GM19193 (cell line): Measurements from ENCODE around the gene YTHDF1.

Source experiments
- POLR2A ChIP-seq: IDR thresholded peaks from 4 replicates; pipeline ENCODE4 v1.6.1; 2011; ENCODE audit not compliant: insufficient read depth, insufficient read length; ENCODE audit errors: extremely low read depth

The YTHDF1 gene

GRCh38 chr20:63158352-63158751 is 57.6 kb downstream of the YTHDF1 start:
- no peak for TF ChIP-seq POLR2A

- TF ChIP-seq POLR2A: no peak
These were observed 59.7 kb downstream of the YTHDF1 start for GRCh38 chr20:63156221-63156671.

GRCh38 chr20:63155266-63156165 is 60.4 kb downstream of the YTHDF1 start:
- no peak for TF ChIP-seq POLR2A

GRCh38 chr20:63154395-63154794 is 61.5 kb downstream of the YTHDF1 start:
- TF ChIP-seq POLR2A: no peak

GRCh38 chr20:63153254-63154221 is 62.4 kb downstream of the YTHDF1 start:
- TF ChIP-seq POLR2A: no peak

- no peak for TF ChIP-seq POLR2A
These were observed 63.3 kb downstream of the YTHDF1 start for GRCh38 chr20:63152322-63153253.

GRCh38 chr20:63151554-63152321 is 64.2 kb downstream of the YTHDF1 start:
- no peak for TF ChIP-seq POLR2A

GRCh38 chr20:63150911-63151531 is 64.9 kb downstream of the YTHDF1 start:
- no peak for TF ChIP-seq POLR2A

- TF ChIP-seq POLR2A: no peak
These were observed 65.5 kb downstream of the YTHDF1 start for GRCh38 chr20:63150391-63150898.

GRCh38 chr20:63149531-63150192 is 66.3 kb downstream of the YTHDF1 start:
- no peak for TF ChIP-seq POLR2A

GRCh38 chr20:63148696-63149095 is 67.2 kb downstream of the YTHDF1 start:
- TF ChIP-seq POLR2A: no peak

- no peak for TF ChIP-seq POLR2A
These were observed 68.4 kb downstream of the YTHDF1 start for GRCh38 chr20:63147532-63147931.
